T-helper 17 cell (primary cell): ENCODE results near the gene FHOD3. TPM values are rescaled to one million over a fixed set of nuclear protein-coding genes. Genes with fewer than 3 reads are reported as not detected.

Source experiments
- ATAC-seq: fragments of 150-1000 bp; cut with Tn5 transposase; 2 replicates; pipeline ENCODE4 v1.10.0; 2021; ENCODE audit warnings: mild to moderate bottlenecking, moderate library complexity
- DNase-seq, 3 donors: peaks; one replicate each; pipeline versions ENCODE4 v3.0.0 to v3.0.0-alpha.2; 2020 to 2021
- H3K9me3 ChIP-seq: one replicate; pipeline ENCODE4 v1.7.0; 2013; ENCODE audit warnings: low read length, mild to moderate bottlenecking; ENCODE audit not compliant: control insufficient read depth, poor library complexity, severe bottlenecking
- H3K27ac Mint-ChIP-seq: one replicate; pipeline ENCODE4 v1.8.0; 2022; ENCODE audit warnings: mild to moderate bottlenecking, moderate library complexity, mixed read lengths
- H3K27me3 Mint-ChIP-seq: one replicate; pipeline ENCODE4 v1.8.0; 2022; ENCODE audit warnings: mixed read lengths
- H3K36me3 Mint-ChIP-seq: one replicate; pipeline ENCODE4 v1.8.0; 2022; ENCODE audit warnings: low read depth, mixed read lengths
- H3K4me1 Mint-ChIP-seq: one replicate; pipeline ENCODE4 v1.8.0; 2022; ENCODE audit warnings: mild to moderate bottlenecking, mixed read lengths
- H3K4me3 Mint-ChIP-seq: one replicate; pipeline ENCODE4 v1.8.0; 2022; ENCODE audit warnings: mild to moderate bottlenecking, moderate library complexity, mixed read lengths
- total RNA-seq, 4 donors: library from RNA in 2 of 4; stranded (reverse) in 2 of 4; gene quantifications; one replicate each; pipeline ENCODE4 v1.2.3 and lab custom pipeline; 2022 to 2026

Gene FHOD3
- total RNA-seq, 2 donors from 2014 or later: not detected

- H3K36me3 Mint-ChIP-seq: no peaks in the 10 kb centered on the region
- no peaks in the 10 kb centered on the region for H3K4me1 Mint-ChIP-seq
- no peak overlapping the region for H3K27ac Mint-ChIP-seq
- peak overlapping the region; percentile 13 for H3K4me3 Mint-ChIP-seq
- no peaks in the 10 kb centered on the region for H3K9me3 ChIP-seq
- ATAC-seq: no peak
- peaks cover 37% of the 10 kb centered on the region for H3K27me3 Mint-ChIP-seq
- DNase-seq: no peak
These were observed 221.3 kb downstream of the FHOD3 start for GRCh38 chr18:36518839-36519238.

GRCh38 chr18:36519358-36519757 is 221.8 kb downstream of the FHOD3 start:
- no peaks in the 10 kb centered on the region for H3K9me3 ChIP-seq
- Mint-ChIP-seq H3K27me3 (peaks cover 41% of the 10 kb centered on the region), H3K36me3 (no peaks in the 10 kb centered on the region), H3K4me1 (no peaks in the 10 kb centered on the region), H3K4me3 (no peak overlapping the region), H3K27ac (no peak overlapping the region)
- DNase-seq (no peak), ATAC-seq (no peak)

- H3K27ac Mint-ChIP-seq: no peak overlapping the region
- ATAC-seq (no peak), DNase-seq (no peak)
- no peaks in the 10 kb centered on the region for H3K9me3 ChIP-seq
- H3K4me1 Mint-ChIP-seq: no peaks in the 10 kb centered on the region
- peaks cover 34% of the 10 kb centered on the region for H3K27me3 Mint-ChIP-seq
- no peak overlapping the region for H3K4me3 Mint-ChIP-seq
- no peaks in the 10 kb centered on the region for H3K36me3 Mint-ChIP-seq
These were observed 225.0 kb downstream of the FHOD3 start for GRCh38 chr18:36522509-36522908.

GRCh38 chr18:36525913-36526312 is 228.4 kb downstream of the FHOD3 start:
- ATAC-seq: no peak
- H3K4me3 Mint-ChIP-seq: no peak overlapping the region
- no peaks in the 10 kb centered on the region for H3K9me3 ChIP-seq

GRCh38 chr18:36526611-36527010 is 229.1 kb downstream of the FHOD3 start:
- H3K27me3 Mint-ChIP-seq: peaks cover 24% of the 10 kb centered on the region
- no peak for ATAC-seq
- no peak overlapping the region for H3K4me3 Mint-ChIP-seq
- H3K36me3 Mint-ChIP-seq: no peaks in the 10 kb centered on the region
- no peaks in the 10 kb centered on the region for H3K4me1 Mint-ChIP-seq
- H3K27ac Mint-ChIP-seq: no peak overlapping the region
- H3K9me3 ChIP-seq: no peaks in the 10 kb centered on the region
- DNase-seq: no peak

More at GRCh38 chr18:36525913-36526312, 228.4 kb downstream of the FHOD3 start:
- Mint-ChIP-seq H3K4me1 (no peaks in the 10 kb centered on the region), H3K36me3 (no peaks in the 10 kb centered on the region), H3K27ac (no peak overlapping the region), H3K27me3 (peaks cover 25% of the 10 kb centered on the region)
- DNase-seq: no peak

GRCh38 chr18:36527051-36527450 is 229.5 kb downstream of the FHOD3 start:
- Mint-ChIP-seq H3K36me3 (no peaks in the 10 kb centered on the region), H3K27me3 (peaks cover 24% of the 10 kb centered on the region), H3K4me1 (no peaks in the 10 kb centered on the region), H3K27ac (no peak overlapping the region), H3K4me3 (no peak overlapping the region)
- ATAC-seq (no peak), DNase-seq (no peak)
- H3K9me3 ChIP-seq: no peaks in the 10 kb centered on the region

GRCh38 chr18:36527740-36528455 is 230.4 kb downstream of the FHOD3 start:
- H3K9me3 ChIP-seq: no peaks in the 10 kb centered on the region
- Mint-ChIP-seq H3K36me3 (no peaks in the 10 kb centered on the region), H3K4me3 (no peak overlapping the region), H3K4me1 (no peaks in the 10 kb centered on the region), H3K27ac (no peak overlapping the region), H3K27me3 (peaks cover 27% of the 10 kb centered on the region)
- DNase-seq (no peak), ATAC-seq (no peak)

- no peak overlapping the region for H3K4me3 Mint-ChIP-seq
- H3K4me1 Mint-ChIP-seq: peaks cover 3% of the 10 kb centered on the region
- no peak for ATAC-seq
- H3K9me3 ChIP-seq: no peaks in the 10 kb centered on the region
- peaks cover 29% of the 10 kb centered on the region for H3K27me3 Mint-ChIP-seq
- DNase-seq: no peak
- no peaks in the 10 kb centered on the region for H3K36me3 Mint-ChIP-seq
- H3K27ac Mint-ChIP-seq: no peak overlapping the region
These were observed 232.2 kb downstream of the FHOD3 start for GRCh38 chr18:36529747-36530146.

- Mint-ChIP-seq H3K36me3 (no peaks in the 10 kb centered on the region), H3K27ac (no peak overlapping the region), H3K27me3 (peaks cover 27% of the 10 kb centered on the region), H3K4me1 (peaks cover 3% of the 10 kb centered on the region), H3K4me3 (no peak overlapping the region)
- ATAC-seq (no peak), DNase-seq (no peak)
- H3K9me3 ChIP-seq: no peaks in the 10 kb centered on the region
These were observed 233.3 kb downstream of the FHOD3 start for GRCh38 chr18:36530676-36531405.

- H3K4me1 Mint-ChIP-seq: peaks cover 3% of the 10 kb centered on the region
These were observed 234.1 kb downstream of the FHOD3 start for GRCh38 chr18:36531636-36532035.

GRCh38 chr18:36532394-36532793 is 234.9 kb downstream of the FHOD3 start:
- Mint-ChIP-seq H3K27ac (no peak overlapping the region), H3K27me3 (peaks cover 26% of the 10 kb centered on the region), H3K4me1 (peaks cover 3% of the 10 kb centered on the region), H3K4me3 (no peak overlapping the region), H3K36me3 (no peaks in the 10 kb centered on the region)
- no peaks in the 10 kb centered on the region for H3K9me3 ChIP-seq
- DNase-seq (no peak), ATAC-seq (no peak)

More at GRCh38 chr18:36531636-36532035, 234.1 kb downstream of the FHOD3 start:
- Mint-ChIP-seq H3K27ac (no peak overlapping the region), H3K27me3 (peaks cover 27% of the 10 kb centered on the region), H3K36me3 (no peaks in the 10 kb centered on the region), H3K4me3 (no peak overlapping the region)
- DNase-seq (no peak), ATAC-seq (no peak)
- H3K9me3 ChIP-seq: no peaks in the 10 kb centered on the region

GRCh38 chr18:36532815-36533214 is 235.3 kb downstream of the FHOD3 start:
- H3K36me3 Mint-ChIP-seq: no peaks in the 10 kb centered on the region
- H3K27ac Mint-ChIP-seq: no peak overlapping the region
- DNase-seq (no peak), ATAC-seq (no peak)
- H3K27me3 Mint-ChIP-seq: peaks cover 26% of the 10 kb centered on the region
- peaks cover 3% of the 10 kb centered on the region for H3K4me1 Mint-ChIP-seq
- H3K9me3 ChIP-seq: no peaks in the 10 kb centered on the region
- no peak overlapping the region for H3K4me3 Mint-ChIP-seq

- Mint-ChIP-seq H3K27ac (no peak overlapping the region), H3K4me3 (no peak overlapping the region)
- no peak for ATAC-seq
These were observed 236.1 kb downstream of the FHOD3 start for GRCh38 chr18:36533446-36534153.

More at GRCh38 chr18:36533446-36534153, 236.1 kb downstream of the FHOD3 start:
- peaks cover 24% of the 10 kb centered on the region for H3K27me3 Mint-ChIP-seq
- no peaks in the 10 kb centered on the region for H3K36me3 Mint-ChIP-seq
- peaks cover 3% of the 10 kb centered on the region for H3K4me1 Mint-ChIP-seq
- DNase-seq: no peak
- no peaks in the 10 kb centered on the region for H3K9me3 ChIP-seq
